Fibroblast of the conjunctiva (primary cell): ENCODE data around the gene CREBRF.

Source experiments
- DNase-seq: peaks from one replicate; pipeline ENCODE4 v3.0.0-alpha.2; 2010; ENCODE audit warnings: low read depth

CREBRF gene

DNA sequence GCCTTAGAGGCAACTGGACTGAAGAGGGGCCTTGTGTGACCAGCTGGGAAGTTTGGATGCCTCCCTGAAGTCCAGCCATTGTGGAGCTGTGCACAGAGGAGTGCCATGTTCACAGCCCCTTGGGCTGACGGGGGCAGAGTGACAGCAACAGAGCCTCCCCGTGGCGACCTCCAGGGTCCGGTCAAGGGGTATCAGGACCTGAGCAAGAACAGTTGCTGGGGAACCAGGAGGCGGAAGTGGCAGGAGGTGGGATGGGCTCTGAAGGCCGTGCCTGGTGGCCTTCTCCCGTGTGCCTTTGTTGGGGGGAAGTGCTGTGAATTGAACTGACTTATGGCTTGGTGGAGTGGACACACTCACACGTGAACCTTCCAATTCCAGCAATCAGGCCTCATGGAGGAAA lies 102.2 kb downstream of the CREBRF start:
- no peak for DNase-seq

DNA sequence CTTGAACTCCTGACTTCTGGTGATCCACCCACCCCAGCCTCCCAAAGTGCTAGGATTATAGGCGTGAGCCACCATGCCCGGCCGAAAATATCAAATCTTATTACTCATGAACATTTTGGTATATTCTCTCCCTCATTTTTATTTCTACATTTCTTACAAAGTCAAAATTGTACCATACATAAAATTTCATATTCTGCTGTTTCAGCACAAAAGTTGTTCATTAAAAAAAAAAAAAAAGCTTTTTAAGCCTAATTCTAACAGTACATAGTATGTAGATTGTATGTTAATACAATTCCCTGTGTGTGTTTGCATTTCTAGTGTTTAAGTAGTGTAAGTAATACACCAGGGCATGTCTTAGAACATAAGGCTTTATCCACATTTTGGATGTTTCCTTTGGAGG lies 103.1 kb downstream of the CREBRF start:
- no peak for DNase-seq

DNA sequence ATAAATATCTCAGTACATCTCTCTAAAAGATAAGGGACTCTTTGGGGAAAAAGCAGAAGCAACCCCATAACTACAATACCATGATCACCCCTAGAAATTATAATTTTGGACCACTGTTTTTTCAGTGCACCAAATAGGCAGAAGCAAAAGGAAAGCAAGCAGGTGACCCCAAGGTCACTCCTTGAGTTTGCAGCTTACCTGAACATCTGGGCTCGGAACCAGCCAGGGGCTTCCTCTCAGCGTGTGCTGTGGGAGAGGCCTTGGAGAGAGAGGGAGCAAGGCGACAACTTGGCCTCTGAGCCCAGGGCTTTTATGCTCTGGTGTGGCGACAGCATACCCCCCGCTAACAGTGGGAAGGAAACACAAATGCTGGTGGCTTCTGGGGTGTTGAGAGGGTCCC lies 105.0 kb downstream of the CREBRF start:
- no peak for DNase-seq

DNA sequence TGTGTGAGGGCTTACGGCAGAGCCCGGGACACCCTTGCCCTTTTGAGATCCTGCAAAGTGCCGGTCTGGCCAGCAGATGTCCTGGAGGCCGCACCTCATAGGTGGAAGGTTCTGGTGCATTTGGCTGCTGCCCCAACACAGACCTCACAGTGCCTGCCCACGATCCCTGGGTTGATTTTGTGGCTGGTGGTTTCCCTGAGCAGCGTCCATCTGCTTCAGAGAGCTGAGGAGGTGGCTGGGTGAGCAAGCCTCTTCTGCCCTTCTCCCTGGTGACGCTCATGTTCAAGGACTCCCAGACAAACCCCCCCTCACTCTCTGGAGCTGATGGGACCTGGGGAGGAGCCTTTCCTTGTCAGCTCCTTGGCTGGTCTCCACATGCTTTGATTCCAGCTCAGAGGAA lies 107.1 kb downstream of the CREBRF start:
- no peak for DNase-seq

DNA sequence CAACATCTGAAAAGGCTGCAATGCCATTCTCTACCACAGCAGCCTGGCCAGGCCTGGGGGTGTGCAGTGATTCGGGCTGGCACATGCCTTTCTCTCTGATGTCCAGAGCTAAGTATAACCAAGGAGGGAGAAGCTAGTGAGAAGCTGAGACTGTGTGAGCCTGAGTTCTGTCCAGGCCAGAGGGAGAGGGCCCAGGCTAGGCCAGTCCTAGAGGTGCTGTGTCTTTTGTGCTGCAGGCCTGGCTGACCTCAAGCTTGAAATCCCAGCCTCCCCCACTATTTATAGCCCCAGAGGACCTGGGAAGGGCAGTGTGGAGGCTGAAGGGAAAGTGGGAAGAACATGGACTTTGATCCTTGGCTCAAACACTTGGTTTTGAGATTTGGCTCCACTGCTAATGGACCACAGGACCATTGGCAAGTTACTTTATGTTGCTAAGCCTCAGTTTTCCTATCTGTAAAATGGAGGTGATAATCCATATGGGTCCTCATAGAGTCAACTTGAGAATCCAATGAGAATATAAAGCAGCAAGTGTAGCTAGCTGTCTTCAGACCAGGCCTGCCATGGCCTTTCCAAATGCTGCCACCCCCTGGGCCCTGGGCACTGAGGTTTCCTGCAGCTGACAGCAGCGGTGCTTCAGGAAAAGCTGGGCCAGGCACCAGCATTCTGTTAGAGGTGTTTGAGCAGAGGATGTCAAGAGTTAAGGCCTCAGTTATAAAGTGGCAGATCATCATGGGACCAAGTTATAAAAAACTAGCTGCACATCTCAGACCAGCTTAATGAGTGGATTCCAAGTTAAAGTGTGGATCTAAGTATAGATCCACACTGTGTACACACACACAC lies 109.2 kb downstream of the CREBRF start:
- DNase-seq: no peak

DNA sequence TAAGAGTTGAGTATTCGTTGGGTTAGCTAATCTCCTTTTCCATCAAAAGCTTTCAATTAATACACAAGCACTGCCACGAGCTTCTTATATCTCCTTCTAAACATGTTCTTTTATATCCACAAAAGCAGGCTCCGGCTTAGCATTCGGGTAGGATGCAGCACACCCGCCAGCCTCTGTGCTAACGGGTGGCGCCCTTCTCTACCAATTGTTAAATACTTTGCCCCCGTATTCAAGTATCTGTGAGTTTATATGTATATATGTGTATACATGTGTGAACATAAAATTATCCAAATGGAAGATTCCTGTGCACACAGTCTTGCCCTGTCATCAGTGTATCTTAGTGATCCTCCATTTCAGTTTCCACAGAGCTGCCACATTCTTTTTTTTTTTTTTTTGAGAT lies 116.0 kb downstream of the CREBRF start:
- DNase-seq: no peak

DNA sequence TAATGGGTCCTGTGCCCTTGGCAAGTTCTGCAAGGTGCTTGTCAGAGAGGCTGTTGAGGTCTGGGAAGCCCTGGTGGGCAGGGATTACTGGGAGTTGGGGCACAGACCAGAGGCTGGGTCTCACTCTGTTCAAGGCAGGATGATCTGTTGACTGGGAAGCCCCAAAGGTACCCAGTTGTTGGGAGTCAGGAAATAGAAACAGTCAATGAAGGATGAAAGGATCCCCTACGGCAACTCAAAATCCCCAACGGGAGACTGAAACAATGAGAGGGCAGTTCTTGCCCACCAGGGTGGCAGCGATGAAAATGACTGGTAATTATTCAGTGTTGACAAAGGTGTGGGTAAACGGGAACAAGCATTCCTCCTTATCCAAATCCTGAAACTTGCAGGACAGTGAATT lies 119.4 kb downstream of the CREBRF start:
- no peak for DNase-seq

DNA sequence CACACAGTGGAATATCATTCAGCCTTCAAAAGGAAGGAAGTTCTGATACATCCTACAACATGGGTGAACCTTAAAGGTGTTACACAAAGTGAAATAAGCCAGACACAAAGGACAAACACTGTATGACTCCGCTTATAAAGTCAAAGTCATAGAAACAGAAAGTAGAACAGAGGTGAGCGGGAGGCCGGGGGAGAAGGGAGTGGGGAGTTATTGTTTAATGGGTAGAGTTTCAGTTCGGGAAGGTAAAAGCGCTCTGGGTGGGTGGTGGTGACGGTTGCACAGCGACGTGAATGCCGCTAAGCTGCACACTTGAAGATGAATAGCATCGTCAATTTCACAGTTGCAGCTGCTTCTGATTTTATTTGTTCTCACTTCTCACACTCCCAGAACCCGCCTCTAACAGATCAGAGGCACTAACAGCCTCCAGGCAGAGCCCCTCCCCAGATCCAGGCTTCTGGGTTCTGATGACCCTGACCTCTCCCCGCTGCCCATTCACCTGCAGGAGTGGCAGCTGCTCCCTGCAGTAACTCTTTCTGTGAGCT lies 122.3 kb downstream of the CREBRF start:
- no peak for DNase-seq

DNA sequence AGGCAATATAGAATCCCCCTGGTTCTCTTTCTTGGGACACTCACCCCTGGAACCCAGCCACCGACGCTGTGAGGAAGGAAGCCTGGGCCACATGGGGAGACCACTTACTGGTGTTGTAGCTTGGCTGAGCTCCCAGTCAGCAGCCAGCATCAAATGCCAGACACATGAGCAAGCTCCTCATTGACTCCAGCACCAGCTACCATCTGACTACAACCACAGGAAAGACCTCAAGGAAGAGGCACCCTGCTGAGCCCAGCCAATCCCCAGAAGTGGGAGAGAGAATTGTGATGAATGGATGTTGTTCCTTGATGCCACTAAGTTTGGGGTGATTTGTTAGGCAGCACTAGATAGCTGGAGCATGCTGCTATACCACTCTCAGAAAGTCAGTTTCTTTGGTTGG lies 124.2 kb downstream of the CREBRF start:
- no peak for DNase-seq

DNA sequence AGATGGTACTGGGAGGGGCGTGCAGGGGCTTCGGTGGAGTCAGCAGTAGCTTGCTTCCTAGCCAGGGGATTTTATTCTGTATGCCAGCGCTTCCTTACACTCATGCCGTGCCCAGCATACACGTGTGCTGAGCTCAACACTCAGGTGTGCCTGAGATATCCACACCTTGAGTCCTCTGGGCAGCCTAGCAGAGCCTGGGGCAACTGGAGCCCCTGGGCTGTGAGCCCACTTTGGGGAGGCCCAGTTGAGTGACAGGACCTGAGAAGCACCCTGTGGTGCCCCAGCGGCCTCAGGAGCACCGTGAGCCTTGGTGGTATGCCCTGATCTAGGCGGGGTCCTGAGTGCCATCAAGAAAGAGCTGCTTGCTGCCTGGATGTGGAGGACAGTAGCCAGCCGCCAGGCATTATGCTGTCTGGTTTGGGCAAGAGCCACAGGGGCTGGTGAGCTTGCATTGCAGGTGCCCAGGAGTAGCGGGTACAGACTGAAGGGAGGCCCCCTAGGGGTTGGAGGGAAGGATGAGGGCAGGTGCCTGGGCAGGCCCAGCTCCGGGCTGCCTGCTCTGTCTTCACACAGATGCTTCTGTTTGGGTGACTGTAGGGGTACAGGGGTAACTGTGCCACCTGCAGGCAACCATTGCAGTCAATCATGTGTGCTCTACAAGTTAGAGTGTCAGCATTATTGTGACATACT lies 131.0 kb downstream of the CREBRF start:
- DNase-seq: no peak

DNA sequence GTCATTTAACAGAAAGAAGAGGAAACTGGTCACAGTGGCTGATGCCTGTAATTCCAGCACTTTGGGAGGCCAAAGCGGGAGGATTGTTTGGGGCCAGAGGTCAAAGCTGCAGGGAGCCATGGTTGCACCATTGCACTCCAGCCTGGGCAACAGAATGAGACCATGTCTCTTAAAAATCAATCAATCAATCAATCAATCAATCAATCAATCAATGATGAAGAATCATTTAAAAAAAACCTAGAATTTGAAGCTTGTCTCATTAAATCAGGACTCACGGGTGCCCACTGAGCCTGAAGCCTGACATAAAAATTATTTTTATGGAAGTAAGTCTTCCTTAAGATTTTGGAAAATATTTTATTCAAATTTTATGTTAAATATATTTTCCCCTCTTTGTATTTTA lies 132.1 kb downstream of the CREBRF start:
- DNase-seq: no peak
